Lower leg skin (tissue), 3 donors: ENCODE measurements around the gene ODAD2.
"Not testable (repeated sequence)": the region's sequence is repeated elsewhere in the genome, so short reads cannot be mapped to it uniquely, and the experiment has no call there.

ENCODE experiments used
- POLR2A ChIP-seq, 2 donors: fragments of 450-650 bp; IDR thresholded peaks; one replicate each; pipeline ENCODE4 v1.6.1; 2016 to 2017; ENCODE audit warnings: antibody characterized with exemption in 2 of 2, mild to moderate bottlenecking in 1 of 2, moderate library complexity in 1 of 2
- TF ChIP-seq, protein P1 (sequence below), 3 donors: fragments of 450-650 bp; IDR thresholded peaks; one replicate each; pipeline ENCODE4 v1.5.1; 2016; ENCODE audit warnings: antibody characterized with exemption in 3 of 3, mild to moderate bottlenecking in 3 of 3, moderate library complexity in 2 of 3

DNA sequence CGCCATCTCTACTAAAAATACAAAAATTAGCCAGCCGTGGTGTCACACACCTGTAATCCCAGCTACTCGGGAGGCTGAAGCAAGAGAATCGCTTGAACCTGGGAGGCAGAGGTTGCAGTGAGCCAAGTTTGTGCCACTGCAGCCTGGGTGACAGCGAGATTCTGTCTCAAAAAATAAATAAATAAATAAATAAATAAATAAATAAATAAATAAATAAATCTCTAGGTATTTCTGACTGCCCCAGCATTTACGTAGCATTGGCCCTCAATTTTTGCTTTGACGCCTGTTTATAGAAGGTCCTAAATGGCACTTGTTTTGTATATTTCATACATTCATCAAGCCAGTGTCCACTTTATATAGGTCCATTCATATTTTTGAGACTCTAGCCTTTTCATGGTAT lies 28.9 kb downstream of the ODAD2 start:
- TF ChIP-seq, protein P1, sequence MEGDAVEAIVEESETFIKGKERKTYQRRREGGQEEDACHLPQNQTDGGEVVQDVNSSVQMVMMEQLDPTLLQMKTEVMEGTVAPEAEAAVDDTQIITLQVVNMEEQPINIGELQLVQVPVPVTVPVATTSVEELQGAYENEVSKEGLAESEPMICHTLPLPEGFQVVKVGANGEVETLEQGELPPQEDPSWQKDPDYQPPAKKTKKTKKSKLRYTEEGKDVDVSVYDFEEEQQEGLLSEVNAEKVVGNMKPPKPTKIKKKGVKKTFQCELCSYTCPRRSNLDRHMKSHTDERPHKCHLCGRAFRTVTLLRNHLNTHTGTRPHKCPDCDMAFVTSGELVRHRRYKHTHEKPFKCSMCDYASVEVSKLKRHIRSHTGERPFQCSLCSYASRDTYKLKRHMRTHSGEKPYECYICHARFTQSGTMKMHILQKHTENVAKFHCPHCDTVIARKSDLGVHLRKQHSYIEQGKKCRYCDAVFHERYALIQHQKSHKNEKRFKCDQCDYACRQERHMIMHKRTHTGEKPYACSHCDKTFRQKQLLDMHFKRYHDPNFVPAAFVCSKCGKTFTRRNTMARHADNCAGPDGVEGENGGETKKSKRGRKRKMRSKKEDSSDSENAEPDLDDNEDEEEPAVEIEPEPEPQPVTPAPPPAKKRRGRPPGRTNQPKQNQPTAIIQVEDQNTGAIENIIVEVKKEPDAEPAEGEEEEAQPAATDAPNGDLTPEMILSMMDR (IDR thresholded peaks at IDR 0.05), result not testable (repeated sequence)
- not testable (repeated sequence) for TF ChIP-seq POLR2A (IDR thresholded peaks at IDR 0.05)
